K562 (cell line): ENCODE measurements around the gene ATAD3C. TPM values are rescaled to one million over a fixed set of nuclear protein-coding genes. Genes with fewer than 3 reads are reported as not detected.

Source experiments
- CEBPG ChIP-seq, 3 experiments: fragments of 200-800 bp in 1 of 3; sonication (Bioruptor generic) in 1 of 3; sonication (generic) in 1 of 3; formaldehyde crosslinking in 1 of 3; IDR thresholded peaks in 2 of 3; conservative IDR thresholded peaks in 1 of 3; 2 replicates each; pipeline versions ENCODE4 v1.6.1 to v1.8.0; 2016 to 2022; ENCODE audit warnings: missing compliant biosample characterization in 2 of 3, missing genetic modification characterization in 2 of 3, mild to moderate bottlenecking in 1 of 3, missing genetic modification reagents in 1 of 3
- FIP1L1 ChIP-seq: fragments of 200-400 bp; formaldehyde crosslinking; IDR thresholded peaks from 2 replicates; pipeline ENCODE4 v1.6.1; 2018; ENCODE audit warnings: mild to moderate bottlenecking, low read depth, low read length; ENCODE audit not compliant: poor library complexity, severe bottlenecking
- GATAD2B ChIP-seq: fragments of 450-650 bp; IDR thresholded peaks from 2 replicates; pipeline ENCODE4 v1.6.1; 2017; ENCODE audit warnings: mild to moderate bottlenecking, borderline replicate concordance
- KLF1 ChIP-seq: fragments of 450-650 bp; IDR thresholded peaks from 2 replicates; pipeline ENCODE4 v1.6.1; 2016; ENCODE audit warnings: missing genetic modification characterization, missing compliant biosample characterization
- OTX1 ChIP-seq: fragments of 450-650 bp; formaldehyde crosslinking; IDR thresholded peaks from 2 replicates; pipeline ENCODE4 v1.4.0; 2022; ENCODE audit warnings: mild to moderate bottlenecking
- PHF8 ChIP-seq: fragments of 200-600 bp; sonication (generic); IDR thresholded peaks from 2 replicates; pipeline ENCODE4 v1.6.1; 2012; ENCODE audit warnings: mixed run types, mild to moderate bottlenecking, inconsistent platforms, low read length, moderate library complexity, borderline replicate concordance
- PRPF4 ChIP-seq: fragments of 200-400 bp; formaldehyde crosslinking; IDR thresholded peaks from one replicate; pipeline ENCODE4 v1.6.1; 2017; ENCODE audit warnings: low read length, low read depth, mild to moderate bottlenecking; ENCODE audit not compliant: insufficient read depth, poor library complexity, severe bottlenecking
- RCOR1 ChIP-seq, 2 experiments: IDR thresholded peaks; 2 replicates each; pipeline ENCODE4 v1.6.1; 2012; ENCODE audit warnings: low read depth in 2 of 2, low read length in 2 of 2, borderline replicate concordance in 1 of 2, improper control_type of control experiment in 1 of 2
- RHOXF2B ChIP-seq: fragments of 250-450 bp; sonication (Bioruptor Pico); conservative IDR thresholded peaks from 2 replicates; pipeline ENCODE4 v1.5.1; 2021
- SETDB1 ChIP-seq: IDR thresholded peaks from one replicate; pipeline ENCODE4 v1.6.1; 2012; ENCODE audit warnings: low read length, control low read depth, inconsistent platforms
- SP1 ChIP-seq: sonication (generic); formaldehyde crosslinking; IDR thresholded peaks from 2 replicates; pipeline ENCODE4 v1.8.1; 2022; ENCODE audit warnings: mild to moderate bottlenecking, missing genetic modification reagents
- TCF7L2 ChIP-seq: fragments of 150-350 bp; IDR thresholded peaks from 2 replicates; pipeline ENCODE4 v1.6.1; 2016; ENCODE audit warnings: low read depth, mild to moderate bottlenecking, low read length, moderate library complexity
- TEAD1 ChIP-seq, 2 experiments: fragments of 450-650 bp in 1 of 2; sonication (generic) in 1 of 2; formaldehyde crosslinking; IDR thresholded peaks; 2 replicates each; pipeline versions ENCODE4 v1.4.0 to v1.8.0; 2020 to 2022; ENCODE audit warnings: mild to moderate bottlenecking in 2 of 2, missing genetic modification reagents in 1 of 2
- ZKSCAN3 ChIP-seq: fragments of 250-450 bp; sonication (Bioruptor Pico); IDR thresholded peaks from 2 replicates; pipeline ENCODE4 v1.4.0; 2020
- ZNF140 ChIP-seq: fragments of 250-450 bp; sonication (Bioruptor Pico); IDR thresholded peaks from 2 replicates; pipeline ENCODE4 v1.8.0; 2021; ENCODE audit warnings: moderate library complexity, mild to moderate bottlenecking, inconsistent platforms
- ZNF232 ChIP-seq: sonication (generic); formaldehyde crosslinking; IDR thresholded peaks from 2 replicates; pipeline ENCODE4 v1.8.0; 2022; ENCODE audit warnings: mild to moderate bottlenecking, missing genetic modification reagents
- ZNF41 ChIP-seq: fragments of 250-450 bp; sonication (Bioruptor Pico); conservative IDR thresholded peaks from 2 replicates; pipeline ENCODE4 v1.4.0; 2020; ENCODE audit warnings: mild to moderate bottlenecking
- ZNF785 ChIP-seq: fragments of 250-450 bp; sonication (Bioruptor Pico); IDR thresholded peaks from 2 replicates; pipeline ENCODE4 v1.4.0; 2020; ENCODE audit warnings: mild to moderate bottlenecking
- polyA plus RNA-seq, 8 experiments: library from polyadenylated mRNA; depleted of rRNA in 4 of 8; stranded (reverse) in 5 of 8; unstranded in 3 of 8; fragments of >200 nt; fragmentation: Nextera tagmentation in 2 of 8; fragmentation: Illumina TruSeq in 1 of 8; extraction: Ambion mirVana in 2 of 8; extraction: Trizol in 1 of 8; gene quantifications; 2 replicates each; pipeline versions ENCODE4 v1.2.1 to v1.2.3, GENCODE V29; 2011 to 2014; ENCODE audit warnings: inconsistent platforms in 1 of 8, missing spikeins in 1 of 8
- total RNA-seq, 7 experiments: library from RNA; depleted of rRNA in 6 of 7; stranded (reverse); fragments of >200 nt in 6 of 7; fragmentation: Illumina TruSeq in 2 of 7; extraction: Trizol in 2 of 7; gene quantifications; 2 replicates each; pipeline versions ENCODE4 v1.2.1 to v1.2.3, GENCODE V29; 2011 to 2021; ENCODE audit warnings: low replicate concordance in 1 of 7
- TF ChIP-seq, protein P1 (sequence below): fragments of 250-450 bp; sonication (Bioruptor Pico); IDR thresholded peaks from 2 replicates; pipeline ENCODE4 v1.5.0; 2021; ENCODE audit warnings: mild to moderate bottlenecking, moderate library complexity
- TF ChIP-seq, protein P2 (sequence below): fragments of 450-650 bp; IDR thresholded peaks from 2 replicates; pipeline ENCODE4 v1.6.1; 2016; ENCODE audit warnings: missing biosample characterization, missing genetic modification characterization
- TF ChIP-seq, protein P3 (sequence below): fragments of 250-450 bp; sonication (Bioruptor Pico); IDR thresholded peaks from 2 replicates; pipeline ENCODE4 v1.6.1; 2021; ENCODE audit warnings: mild to moderate bottlenecking
- TF ChIP-seq, protein P4 (sequence below), 2 experiments: IDR thresholded peaks; 2 replicates each; pipeline ENCODE4 v1.6.1; 2011; ENCODE audit warnings: borderline replicate concordance in 1 of 2, control low read depth in 1 of 2, low read depth in 1 of 2, low read length in 1 of 2, mild to moderate bottlenecking in 1 of 2, mixed read lengths in 1 of 2, moderate library complexity in 1 of 2; ENCODE audit not compliant: insufficient read depth in 1 of 2, insufficient read length in 1 of 2, poor library complexity in 1 of 2, severe bottlenecking in 1 of 2; ENCODE audit errors: extremely low read depth in 1 of 2

ATAD3C gene
- total and polyA plus RNA-seq, 9 of the 15 experiments (the other 6 are each of a cell fraction or from before 2014, with no cell fraction given), result 0.03 to 0.18 TPM; not detected in 7

DNA sequence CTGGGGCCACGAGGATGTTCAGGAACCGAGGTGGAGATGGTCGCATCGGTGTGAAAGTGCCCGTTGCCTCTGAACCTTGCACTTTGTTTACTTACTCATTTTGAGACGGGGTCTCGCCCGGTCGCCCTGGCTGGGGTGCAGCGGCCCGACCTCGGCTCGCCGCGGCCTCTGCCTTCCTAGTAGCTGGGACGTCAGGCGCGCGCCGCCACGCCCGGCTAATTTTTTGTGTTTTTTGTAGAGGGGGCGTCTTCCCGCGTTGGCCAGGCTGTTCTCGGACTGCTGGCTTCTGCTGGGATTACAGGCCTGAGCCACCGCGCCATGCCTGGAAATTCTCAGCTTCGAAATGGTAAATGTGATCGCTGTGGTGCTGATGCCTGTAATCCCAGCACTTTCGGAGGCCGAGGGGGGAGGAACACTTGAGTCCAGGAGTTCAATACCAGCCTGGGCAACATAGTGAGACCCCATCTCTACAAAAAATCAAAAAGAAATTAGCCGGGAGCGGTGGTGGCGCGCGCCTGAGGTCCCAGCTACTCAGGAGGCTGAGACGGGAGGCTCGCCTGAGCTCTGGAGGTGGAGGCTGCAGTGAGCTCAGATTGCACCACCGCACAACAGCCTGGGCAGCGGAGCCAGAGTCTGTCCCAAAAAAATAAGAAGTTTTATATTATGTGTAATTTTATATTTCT lies 41.7 kb upstream of the ATAD3C start (continued):
- TF ChIP-seq, protein P1, sequence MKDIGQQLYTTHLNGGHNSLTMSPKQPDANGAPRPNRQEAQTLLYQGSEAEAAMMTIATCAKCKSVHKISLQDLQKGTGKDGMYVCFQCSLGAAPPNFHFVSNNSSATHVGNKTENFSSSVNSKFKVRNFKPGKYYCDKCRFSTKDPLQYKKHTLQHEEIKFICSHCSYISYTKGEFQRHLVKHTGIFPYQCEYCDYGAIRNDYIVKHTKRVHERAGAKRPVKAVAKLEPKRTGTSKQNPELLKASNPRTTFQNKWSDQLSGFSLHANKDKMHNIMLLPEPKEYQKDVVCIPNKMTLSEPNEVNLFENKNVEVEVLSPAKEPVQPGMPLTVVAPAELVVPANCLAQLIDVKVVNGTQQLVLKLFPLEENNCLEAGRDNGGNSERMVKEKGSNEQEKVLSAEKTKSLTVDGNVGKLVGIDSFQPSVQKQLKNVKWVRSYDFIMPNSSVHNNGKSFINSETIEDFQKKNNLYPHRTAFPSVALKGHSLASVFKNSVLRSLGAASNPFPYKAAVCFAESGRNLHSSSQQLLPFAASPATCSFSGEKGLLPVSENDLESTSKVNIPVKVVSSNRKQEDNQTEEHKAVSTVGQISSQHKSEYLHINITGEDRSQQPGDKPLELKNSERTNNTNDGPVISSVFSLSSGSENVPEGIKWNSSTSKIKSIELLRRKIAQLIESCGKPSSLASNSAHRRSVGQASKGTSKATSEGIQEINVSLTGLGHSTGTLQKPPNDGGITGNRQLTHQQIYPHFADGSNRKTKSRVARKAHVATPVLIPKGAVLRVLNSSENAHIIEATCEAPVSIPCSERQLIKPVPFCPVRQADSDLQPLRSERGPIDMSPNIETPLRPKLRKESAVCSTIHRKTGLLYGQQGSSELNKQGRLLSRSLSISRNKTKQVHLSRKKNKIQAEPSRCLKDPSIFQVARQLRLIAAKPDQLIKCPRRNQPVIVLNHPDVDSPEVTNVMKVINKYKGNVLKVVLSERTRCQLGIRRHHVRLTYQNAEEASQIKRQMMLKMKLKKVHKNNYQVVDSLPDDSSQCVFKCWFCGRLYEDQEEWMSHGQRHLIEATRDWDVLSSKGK (CRISPR knock-in tag), result no peak
- TF ChIP-seq, protein P2, sequence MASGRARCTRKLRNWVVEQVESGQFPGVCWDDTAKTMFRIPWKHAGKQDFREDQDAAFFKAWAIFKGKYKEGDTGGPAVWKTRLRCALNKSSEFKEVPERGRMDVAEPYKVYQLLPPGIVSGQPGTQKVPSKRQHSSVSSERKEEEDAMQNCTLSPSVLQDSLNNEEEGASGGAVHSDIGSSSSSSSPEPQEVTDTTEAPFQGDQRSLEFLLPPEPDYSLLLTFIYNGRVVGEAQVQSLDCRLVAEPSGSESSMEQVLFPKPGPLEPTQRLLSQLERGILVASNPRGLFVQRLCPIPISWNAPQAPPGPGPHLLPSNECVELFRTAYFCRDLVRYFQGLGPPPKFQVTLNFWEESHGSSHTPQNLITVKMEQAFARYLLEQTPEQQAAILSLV (tag), result no peak
- TF ChIP-seq ZNF140 (no peak), KLF1 (tag) (no peak), PHF8 (no peak), ZKSCAN3 (CRISPR knock-in tag) (no peak), GATAD2B (no peak), FIP1L1 (peak; percentile 6), SP1 (CRISPR knock-in tag) (no peak), ZNF41 (CRISPR knock-in tag) (no peak), TCF7L2 (no peak), OTX1 (CRISPR knock-in tag) (no peak), RHOXF2B (no peak), PRPF4 (no peak), SETDB1 (no peak), RCOR1 (IDR thresholded peaks at IDR 0.05; ENCODE audit: borderline replicate concordance in 1 of 2, low read depth in 2 of 2, low read length in 2 of 2) (peak in 1 of 2 experiments; percentile 54; a peak in 1 of 4 replicates), TEAD1 (CRISPR knock-in tag; IDR thresholded peaks at IDR 0.05) (peak in 1 of 2 experiments; percentile 53; a peak in 1 of 4 replicates), CEBPG (CRISPR knock-in tag; IDR thresholded peaks at IDR 0.05) (no peak), CEBPG (tag; conservative IDR thresholded peaks at IDR 0.05 in 1 of 2, IDR thresholded peaks at IDR 0.05 in 1 of 2) (no peak), ZNF232 (CRISPR knock-in tag) (no peak), ZNF785 (CRISPR knock-in tag) (no peak)
- TF ChIP-seq, protein P3, sequence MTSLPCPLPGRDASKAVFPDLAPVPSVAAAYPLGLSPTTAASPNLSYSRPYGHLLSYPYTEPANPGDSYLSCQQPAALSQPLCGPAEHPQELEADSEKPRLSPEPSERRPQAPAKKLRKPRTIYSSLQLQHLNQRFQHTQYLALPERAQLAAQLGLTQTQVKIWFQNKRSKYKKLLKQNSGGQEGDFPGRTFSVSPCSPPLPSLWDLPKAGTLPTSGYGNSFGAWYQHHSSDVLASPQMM, result no peak
- TF ChIP-seq, protein P4, sequence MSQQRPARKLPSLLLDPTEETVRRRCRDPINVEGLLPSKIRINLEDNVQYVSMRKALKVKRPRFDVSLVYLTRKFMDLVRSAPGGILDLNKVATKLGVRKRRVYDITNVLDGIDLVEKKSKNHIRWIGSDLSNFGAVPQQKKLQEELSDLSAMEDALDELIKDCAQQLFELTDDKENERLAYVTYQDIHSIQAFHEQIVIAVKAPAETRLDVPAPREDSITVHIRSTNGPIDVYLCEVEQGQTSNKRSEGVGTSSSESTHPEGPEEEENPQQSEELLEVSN (IDR thresholded peaks at IDR 0.05; ENCODE audit: borderline replicate concordance in 1 of 2, extremely low read depth in 1 of 2, insufficient read depth in 1 of 2, insufficient read length in 1 of 2, low read depth in 1 of 2, low read length in 1 of 2, poor library complexity in 1 of 2, severe bottlenecking in 1 of 2), result peak in 1 of 2 experiments; percentile 21
